K562 (cell line): ENCODE results near the gene IL4I1. TPM values are rescaled to one million over a fixed set of nuclear protein-coding genes. Genes with fewer than 3 reads are reported as not detected.

ENCODE experiments used
- BCL6 ChIP-seq: fragments of 250-450 bp; sonication (Bioruptor Pico); IDR thresholded peaks from 2 replicates; pipeline ENCODE4 v1.4.0; 2020
- BRD4 ChIP-seq: fragments of 200-600 bp; sonication (generic); IDR thresholded peaks from 2 replicates; pipeline ENCODE4 v1.6.1; 2017; ENCODE audit warnings: inconsistent platforms
- ETV6 ChIP-seq, 3 experiments: fragments of 150-350 bp in 1 of 3; sonication (generic) in 1 of 3; formaldehyde crosslinking in 1 of 3; IDR thresholded peaks; 2 replicates each; pipeline versions ENCODE4 v1.6.1 to v1.8.0; 2014 to 2022; ENCODE audit warnings: borderline replicate concordance in 2 of 3, low read depth in 2 of 3, antibody characterized with exemption in 1 of 3, low read length in 1 of 3, mild to moderate bottlenecking in 1 of 3, missing genetic modification reagents in 1 of 3
- GTF2B ChIP-seq: IDR thresholded peaks from 2 replicates; pipeline ENCODE4 v1.6.1; 2011; ENCODE audit not compliant: insufficient read length; ENCODE audit errors: extremely low read depth
- HNRNPUL1 ChIP-seq: fragments of 200-400 bp; formaldehyde crosslinking; IDR thresholded peaks from 2 replicates; pipeline ENCODE4 v1.6.1; 2017; ENCODE audit warnings: low read length
- KDM4B ChIP-seq, 2 experiments: fragments of 450-650 bp in 1 of 2; sonication (generic) in 1 of 2; IDR thresholded peaks; 2 replicates each; pipeline ENCODE4 v1.6.1; 2016 to 2017; ENCODE audit warnings: borderline replicate concordance in 2 of 2, antibody characterized with exemption in 1 of 2, low read depth in 1 of 2, mild to moderate bottlenecking in 1 of 2
- KLF6 ChIP-seq: fragments of 250-450 bp; sonication (Bioruptor Pico); IDR thresholded peaks from 2 replicates; pipeline ENCODE4 v1.4.0; 2020; ENCODE audit warnings: mild to moderate bottlenecking, moderate library complexity, borderline replicate concordance
- NR4A1 ChIP-seq, 2 experiments: fragments of 250-450 bp in 1 of 2; fragments of 450-650 bp in 1 of 2; sonication (Bioruptor Pico) in 1 of 2; IDR thresholded peaks; 2 replicates each; pipeline versions ENCODE4 v1.4.0 to v1.6.1; 2016 to 2020; ENCODE audit warnings: mild to moderate bottlenecking in 2 of 2, missing compliant biosample characterization in 1 of 2, missing genetic modification characterization in 1 of 2, moderate library complexity in 1 of 2
- RBM15 ChIP-seq: fragments of 200-400 bp; formaldehyde crosslinking; IDR thresholded peaks from 2 replicates; pipeline ENCODE4 v1.6.1; 2018; ENCODE audit warnings: mild to moderate bottlenecking, low read length, moderate library complexity; ENCODE audit not compliant: insufficient read depth
- TAL1 ChIP-seq: fragments of 450-650 bp; IDR thresholded peaks from 2 replicates; pipeline ENCODE4 v1.6.1; 2016; ENCODE audit warnings: mild to moderate bottlenecking
- TCF7 ChIP-seq: sonication (generic); IDR thresholded peaks from 2 replicates; pipeline ENCODE4 v1.6.1; 2016; ENCODE audit warnings: antibody characterized with exemption, borderline replicate concordance
- ZNF133 ChIP-seq: fragments of 250-450 bp; sonication (Bioruptor Pico); IDR thresholded peaks from 2 replicates; pipeline ENCODE4 v1.4.0; 2020; ENCODE audit warnings: mild to moderate bottlenecking
- polyA plus RNA-seq, 8 experiments: library from polyadenylated mRNA; depleted of rRNA in 4 of 8; stranded (reverse) in 5 of 8; unstranded in 3 of 8; fragments of >200 nt; fragmentation: Nextera tagmentation in 2 of 8; fragmentation: Illumina TruSeq in 1 of 8; extraction: Ambion mirVana in 2 of 8; extraction: Trizol in 1 of 8; gene quantifications; 2 replicates each; pipeline versions ENCODE4 v1.2.1 to v1.2.3, GENCODE V29; 2011 to 2014; ENCODE audit warnings: inconsistent platforms in 1 of 8, missing spikeins in 1 of 8
- total RNA-seq, 7 experiments: library from RNA; depleted of rRNA in 6 of 7; stranded (reverse); fragments of >200 nt in 6 of 7; fragmentation: Illumina TruSeq in 2 of 7; extraction: Trizol in 2 of 7; gene quantifications; 2 replicates each; pipeline versions ENCODE4 v1.2.1 to v1.2.3, GENCODE V29; 2011 to 2021; ENCODE audit warnings: low replicate concordance in 1 of 7
- TF ChIP-seq, protein P1 (sequence below): fragments of 450-650 bp; formaldehyde crosslinking; IDR thresholded peaks from 2 replicates; pipeline ENCODE4 v1.4.0; 2022; ENCODE audit warnings: missing genetic modification characterization
- TF ChIP-seq, protein P2 (sequence below): fragments of 150-350 bp; IDR thresholded peaks from 2 replicates; pipeline ENCODE4 v1.6.1; 2014; ENCODE audit warnings: low read depth, mild to moderate bottlenecking, low read length, borderline replicate concordance
- TF ChIP-seq, protein P3 (sequence below): sonication (generic); formaldehyde crosslinking; IDR thresholded peaks from 2 replicates; pipeline ENCODE4 v1.8.1; 2023; ENCODE audit warnings: mild to moderate bottlenecking, missing genetic modification reagents
- TF ChIP-seq, protein P4 (sequence below): fragments of 450-650 bp; IDR thresholded peaks from 2 replicates; pipeline ENCODE4 v1.6.1; 2017; ENCODE audit warnings: mild to moderate bottlenecking, moderate library complexity

IL4I1 gene
- total and polyA plus RNA-seq, 9 of the 15 experiments (the other 6 are each of a cell fraction or from before 2014, with no cell fraction given): 0.06 to 0.95 (median 0.43) TPM; not detected in 2

DNA sequence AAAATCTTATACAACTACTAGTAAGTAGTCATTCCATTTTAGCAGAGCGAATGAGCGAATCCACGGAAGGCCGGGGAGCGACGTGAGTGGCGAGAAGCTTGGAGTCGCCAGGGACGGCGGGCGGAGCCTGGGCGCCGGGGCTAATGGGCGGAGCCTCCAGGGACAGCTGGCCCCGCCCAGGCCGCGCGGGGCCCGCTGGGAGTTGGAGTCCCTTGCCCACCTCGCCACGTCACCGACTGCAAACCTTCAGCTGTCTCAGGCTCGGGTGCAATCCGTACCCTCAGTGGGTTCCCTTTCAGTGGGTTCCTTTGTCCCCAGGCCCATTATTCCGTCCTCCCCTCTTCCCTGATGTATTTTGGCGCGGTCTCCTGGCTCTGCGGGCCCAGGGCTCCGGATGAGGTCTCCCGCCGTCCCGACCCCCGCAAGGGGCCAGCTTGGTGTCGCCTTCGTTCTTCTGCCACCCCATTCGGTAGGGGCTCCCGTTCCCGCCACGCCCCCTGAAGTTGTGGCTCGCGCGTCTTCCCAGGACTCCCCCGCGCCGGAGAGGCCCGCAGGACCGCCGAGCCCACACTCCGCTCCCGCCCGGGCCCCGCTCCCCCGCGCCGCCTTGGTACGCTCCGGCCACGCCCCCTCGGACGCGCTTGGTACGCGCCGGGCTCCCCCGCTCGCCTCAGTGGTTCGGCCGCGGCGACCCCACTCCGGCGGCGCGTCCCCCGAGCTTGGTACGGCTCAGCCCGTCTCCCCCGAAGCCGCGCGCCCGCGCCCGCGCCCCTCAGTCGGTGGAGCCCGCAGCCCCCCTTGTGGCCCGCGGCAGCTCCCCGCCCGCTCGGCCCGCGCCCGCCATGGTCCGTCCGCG lies 46.0 kb downstream of the IL4I1 start, which contains the start of gene PTOV1 (continued):
- TF ChIP-seq, protein P1, sequence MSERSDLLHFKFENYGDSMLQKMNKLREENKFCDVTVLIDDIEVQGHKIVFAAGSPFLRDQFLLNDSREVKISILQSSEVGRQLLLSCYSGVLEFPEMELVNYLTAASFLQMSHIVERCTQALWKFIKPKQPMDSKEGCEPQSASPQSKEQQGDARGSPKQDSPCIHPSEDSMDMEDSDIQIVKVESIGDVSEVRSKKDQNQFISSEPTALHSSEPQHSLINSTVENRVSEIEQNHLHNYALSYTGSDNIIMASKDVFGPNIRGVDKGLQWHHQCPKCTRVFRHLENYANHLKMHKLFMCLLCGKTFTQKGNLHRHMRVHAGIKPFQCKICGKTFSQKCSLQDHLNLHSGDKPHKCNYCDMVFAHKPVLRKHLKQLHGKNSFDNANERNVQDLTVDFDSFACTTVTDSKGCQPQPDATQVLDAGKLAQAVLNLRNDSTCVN: peak; percentile 73; the same call in 1 of the 2 replicates
- TF ChIP-seq KDM4B (IDR thresholded peaks at IDR 0.05; ENCODE audit: borderline replicate concordance in 2 of 2, low read depth in 1 of 2) (no peak), RBM15 (no peak), BCL6 (no peak), GTF2B (no peak), NR4A1 (CRISPR knock-in tag; IDR thresholded peaks at IDR 0.05) (no peak), NR4A1 (tag; IDR thresholded peaks at IDR 0.05) (no peak), ETV6 (IDR thresholded peaks at IDR 0.05; ENCODE audit: borderline replicate concordance in 1 of 2, low read depth in 2 of 2, low read length in 1 of 2) (peak in 1 of 2 experiments; percentile 65; a peak in 1 of 4 replicates), ETV6 (CRISPR knock-in tag; IDR thresholded peaks at IDR 0.05; ENCODE audit: borderline replicate concordance) (no peak), BRD4 (peak; percentile 74; the same call in 1 of the 2 replicates), ZNF133 (CRISPR knock-in tag) (no peak), TCF7 (no peak), KLF6 (CRISPR knock-in tag) (peak; percentile 20; the same call in 1 of the 2 replicates), HNRNPUL1 (no peak), TAL1 (no peak)
- TF ChIP-seq, protein P2, sequence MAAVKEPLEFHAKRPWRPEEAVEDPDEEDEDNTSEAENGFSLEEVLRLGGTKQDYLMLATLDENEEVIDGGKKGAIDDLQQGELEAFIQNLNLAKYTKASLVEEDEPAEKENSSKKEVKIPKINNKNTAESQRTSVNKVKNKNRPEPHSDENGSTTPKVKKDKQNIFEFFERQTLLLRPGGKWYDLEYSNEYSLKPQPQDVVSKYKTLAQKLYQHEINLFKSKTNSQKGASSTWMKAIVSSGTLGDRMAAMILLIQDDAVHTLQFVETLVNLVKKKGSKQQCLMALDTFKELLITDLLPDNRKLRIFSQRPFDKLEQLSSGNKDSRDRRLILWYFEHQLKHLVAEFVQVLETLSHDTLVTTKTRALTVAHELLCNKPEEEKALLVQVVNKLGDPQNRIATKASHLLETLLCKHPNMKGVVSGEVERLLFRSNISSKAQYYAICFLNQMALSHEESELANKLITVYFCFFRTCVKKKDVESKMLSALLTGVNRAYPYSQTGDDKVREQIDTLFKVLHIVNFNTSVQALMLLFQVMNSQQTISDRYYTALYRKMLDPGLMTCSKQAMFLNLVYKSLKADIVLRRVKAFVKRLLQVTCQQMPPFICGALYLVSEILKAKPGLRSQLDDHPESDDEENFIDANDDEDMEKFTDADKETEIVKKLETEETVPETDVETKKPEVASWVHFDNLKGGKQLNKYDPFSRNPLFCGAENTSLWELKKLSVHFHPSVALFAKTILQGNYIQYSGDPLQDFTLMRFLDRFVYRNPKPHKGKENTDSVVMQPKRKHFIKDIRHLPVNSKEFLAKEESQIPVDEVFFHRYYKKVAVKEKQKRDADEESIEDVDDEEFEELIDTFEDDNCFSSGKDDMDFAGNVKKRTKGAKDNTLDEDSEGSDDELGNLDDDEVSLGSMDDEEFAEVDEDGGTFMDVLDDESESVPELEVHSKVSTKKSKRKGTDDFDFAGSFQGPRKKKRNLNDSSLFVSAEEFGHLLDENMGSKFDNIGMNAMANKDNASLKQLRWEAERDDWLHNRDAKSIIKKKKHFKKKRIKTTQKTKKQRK: no peak
- TF ChIP-seq, protein P3, sequence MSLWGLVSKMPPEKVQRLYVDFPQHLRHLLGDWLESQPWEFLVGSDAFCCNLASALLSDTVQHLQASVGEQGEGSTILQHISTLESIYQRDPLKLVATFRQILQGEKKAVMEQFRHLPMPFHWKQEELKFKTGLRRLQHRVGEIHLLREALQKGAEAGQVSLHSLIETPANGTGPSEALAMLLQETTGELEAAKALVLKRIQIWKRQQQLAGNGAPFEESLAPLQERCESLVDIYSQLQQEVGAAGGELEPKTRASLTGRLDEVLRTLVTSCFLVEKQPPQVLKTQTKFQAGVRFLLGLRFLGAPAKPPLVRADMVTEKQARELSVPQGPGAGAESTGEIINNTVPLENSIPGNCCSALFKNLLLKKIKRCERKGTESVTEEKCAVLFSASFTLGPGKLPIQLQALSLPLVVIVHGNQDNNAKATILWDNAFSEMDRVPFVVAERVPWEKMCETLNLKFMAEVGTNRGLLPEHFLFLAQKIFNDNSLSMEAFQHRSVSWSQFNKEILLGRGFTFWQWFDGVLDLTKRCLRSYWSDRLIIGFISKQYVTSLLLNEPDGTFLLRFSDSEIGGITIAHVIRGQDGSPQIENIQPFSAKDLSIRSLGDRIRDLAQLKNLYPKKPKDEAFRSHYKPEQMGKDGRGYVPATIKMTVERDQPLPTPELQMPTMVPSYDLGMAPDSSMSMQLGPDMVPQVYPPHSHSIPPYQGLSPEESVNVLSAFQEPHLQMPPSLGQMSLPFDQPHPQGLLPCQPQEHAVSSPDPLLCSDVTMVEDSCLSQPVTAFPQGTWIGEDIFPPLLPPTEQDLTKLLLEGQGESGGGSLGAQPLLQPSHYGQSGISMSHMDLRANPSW (CRISPR knock-in tag): peak; percentile 53
- TF ChIP-seq, protein P4, sequence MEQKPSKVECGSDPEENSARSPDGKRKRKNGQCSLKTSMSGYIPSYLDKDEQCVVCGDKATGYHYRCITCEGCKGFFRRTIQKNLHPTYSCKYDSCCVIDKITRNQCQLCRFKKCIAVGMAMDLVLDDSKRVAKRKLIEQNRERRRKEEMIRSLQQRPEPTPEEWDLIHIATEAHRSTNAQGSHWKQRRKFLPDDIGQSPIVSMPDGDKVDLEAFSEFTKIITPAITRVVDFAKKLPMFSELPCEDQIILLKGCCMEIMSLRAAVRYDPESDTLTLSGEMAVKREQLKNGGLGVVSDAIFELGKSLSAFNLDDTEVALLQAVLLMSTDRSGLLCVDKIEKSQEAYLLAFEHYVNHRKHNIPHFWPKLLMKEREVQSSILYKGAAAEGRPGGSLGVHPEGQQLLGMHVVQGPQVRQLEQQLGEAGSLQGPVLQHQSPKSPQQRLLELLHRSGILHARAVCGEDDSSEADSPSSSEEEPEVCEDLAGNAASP: no peak
